Stimulated activated CD8-positive, alpha-beta memory T cell treated with anti-CD3 and anti-CD28 coated beads, Interleukin-12 subunit alpha, Interleukin-12 subunit beta, amount 100 ng/mL, for 4 hours (primary cell): ENCODE measurements around the gene CRIP3.
A peak's percentile ranks its signal among the peaks of the same experiment; 100 is the strongest.

Experiments used
- DNase-seq: peaks from one replicate; pipeline ENCODE4 v3.0.0-alpha.2; 2020; ENCODE audit warnings: low read depth

Gene CRIP3

DNA sequence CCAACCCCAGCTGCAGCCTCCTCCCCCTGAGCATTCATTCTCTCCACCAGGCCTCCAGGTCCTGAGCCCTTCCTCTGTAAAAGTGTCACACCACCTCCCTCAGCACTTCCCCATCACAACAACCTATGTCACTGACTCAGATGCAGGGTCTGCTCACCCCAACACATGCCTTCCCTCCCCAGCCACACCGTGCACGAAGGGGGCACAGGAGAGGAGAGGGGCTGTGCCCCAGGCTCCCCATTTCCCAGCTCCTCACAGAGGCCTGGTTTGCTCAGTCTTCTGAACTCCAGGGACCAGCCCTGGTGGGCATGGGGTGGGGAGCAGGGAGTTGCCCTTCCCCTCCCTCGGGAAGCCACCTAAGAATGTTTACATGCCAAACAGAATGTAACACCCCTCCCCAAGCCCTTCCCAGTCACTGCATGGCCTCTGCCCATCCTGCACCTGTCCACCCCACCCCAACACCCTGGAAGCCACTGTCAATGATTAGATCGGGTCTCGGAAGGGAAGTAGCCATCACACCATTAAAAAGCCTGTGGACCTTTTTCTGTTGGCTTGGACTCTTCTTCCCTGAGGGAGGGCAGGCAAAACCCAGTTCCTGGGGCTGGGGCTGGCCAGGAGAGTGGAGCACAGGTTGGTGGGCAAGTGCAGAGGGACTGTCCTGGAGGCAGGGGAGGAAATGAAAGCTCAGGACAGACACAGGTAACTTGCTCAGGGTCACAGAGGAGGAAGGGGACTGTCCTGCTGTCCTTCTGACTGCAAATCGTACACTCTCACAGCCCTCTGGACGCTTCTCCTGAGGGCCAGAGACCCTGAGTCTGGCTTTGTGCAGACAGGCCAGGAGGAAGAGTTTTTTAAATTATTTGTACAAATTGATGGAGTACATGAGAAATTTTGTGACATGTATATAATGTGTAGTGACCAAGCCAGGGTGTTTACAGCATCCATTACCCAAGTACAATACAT is 20.6 kb downstream of the CRIP3 start:
- DNase-seq = no peak

DNA sequence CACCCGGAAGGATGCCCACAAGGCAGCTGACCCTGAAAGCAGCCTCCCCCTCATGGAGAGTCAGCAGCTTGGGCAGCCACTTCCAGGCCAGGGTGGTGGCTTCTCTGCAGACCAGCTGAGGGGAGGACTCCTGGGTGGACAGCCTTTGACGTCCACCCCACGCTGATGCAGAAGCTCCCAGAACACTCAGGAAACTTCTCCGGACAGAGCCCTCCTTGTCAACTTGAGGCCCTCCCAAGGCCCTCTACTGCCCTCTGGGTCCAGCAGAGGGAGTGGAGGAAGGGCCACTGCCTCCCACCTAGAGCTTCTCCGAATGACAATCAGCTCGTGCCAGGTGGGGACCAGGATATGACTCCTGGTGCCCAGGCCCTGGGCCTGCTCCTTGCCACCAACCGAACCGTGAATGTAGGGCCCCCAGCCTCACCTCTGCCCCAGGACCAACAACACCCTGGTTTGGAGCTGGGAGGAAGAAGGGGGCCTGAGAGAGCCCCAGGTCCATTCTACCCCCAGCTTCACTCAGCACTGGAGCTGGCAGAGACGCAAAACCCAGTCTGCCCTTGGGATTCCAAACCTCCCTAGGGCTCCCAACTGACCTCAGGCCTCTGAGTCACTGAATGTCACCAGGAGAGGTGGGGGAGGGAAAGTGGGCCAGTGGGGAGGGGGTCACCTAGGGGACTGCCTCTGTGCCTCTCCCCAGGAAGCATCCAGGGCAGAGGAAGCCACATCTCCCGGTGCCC is 21.5 kb downstream of the CRIP3 start:
- DNase-seq = no peak

DNA sequence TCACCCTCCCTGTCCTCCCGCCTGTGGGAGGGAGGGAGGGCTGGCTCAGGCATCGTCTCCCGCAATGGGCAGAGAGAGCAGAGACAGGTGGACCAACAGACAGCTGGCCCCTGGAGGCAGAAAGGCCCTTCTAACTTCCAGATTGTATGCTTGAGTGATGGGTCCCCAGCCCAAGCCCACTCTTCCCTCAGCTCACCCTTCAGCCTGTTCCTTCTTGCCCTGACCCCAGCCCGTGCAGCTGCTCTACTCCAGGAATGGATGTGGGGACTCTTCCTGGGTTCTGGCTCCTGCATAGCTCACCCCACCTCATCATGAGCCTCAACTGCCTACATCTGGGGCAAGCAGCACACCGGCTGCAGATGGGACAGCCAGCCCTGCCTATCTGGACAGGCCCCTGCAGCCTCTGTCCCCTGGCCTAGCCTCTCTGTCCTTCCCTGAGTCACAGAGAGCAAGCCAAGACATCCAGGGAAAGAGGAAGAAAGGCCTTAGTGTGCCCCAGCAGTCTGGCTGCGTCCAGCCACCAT is 22.1 kb downstream of the CRIP3 start:
- no peak for DNase-seq

DNA sequence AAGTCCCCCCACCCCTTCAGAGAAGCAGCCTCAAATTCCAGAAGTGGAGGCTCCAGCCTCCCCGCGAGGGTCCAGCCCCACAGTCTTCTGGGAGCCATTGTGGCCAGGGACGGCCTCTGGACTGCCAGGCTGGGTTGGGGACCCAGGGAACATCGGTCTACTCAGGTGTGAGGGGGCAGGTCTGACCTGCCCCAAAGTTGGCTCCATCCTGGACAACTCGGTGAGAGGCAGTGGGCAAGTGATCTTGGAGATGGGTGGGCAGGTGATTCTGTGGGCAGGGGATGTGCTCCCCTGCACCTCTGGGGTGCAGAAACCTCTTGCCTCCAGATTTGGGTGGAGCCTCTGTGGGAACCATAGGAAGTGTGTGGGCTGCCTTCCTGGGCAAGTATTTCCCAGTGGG is 22.8 kb downstream of the CRIP3 start:
- DNase-seq = no peak

DNA sequence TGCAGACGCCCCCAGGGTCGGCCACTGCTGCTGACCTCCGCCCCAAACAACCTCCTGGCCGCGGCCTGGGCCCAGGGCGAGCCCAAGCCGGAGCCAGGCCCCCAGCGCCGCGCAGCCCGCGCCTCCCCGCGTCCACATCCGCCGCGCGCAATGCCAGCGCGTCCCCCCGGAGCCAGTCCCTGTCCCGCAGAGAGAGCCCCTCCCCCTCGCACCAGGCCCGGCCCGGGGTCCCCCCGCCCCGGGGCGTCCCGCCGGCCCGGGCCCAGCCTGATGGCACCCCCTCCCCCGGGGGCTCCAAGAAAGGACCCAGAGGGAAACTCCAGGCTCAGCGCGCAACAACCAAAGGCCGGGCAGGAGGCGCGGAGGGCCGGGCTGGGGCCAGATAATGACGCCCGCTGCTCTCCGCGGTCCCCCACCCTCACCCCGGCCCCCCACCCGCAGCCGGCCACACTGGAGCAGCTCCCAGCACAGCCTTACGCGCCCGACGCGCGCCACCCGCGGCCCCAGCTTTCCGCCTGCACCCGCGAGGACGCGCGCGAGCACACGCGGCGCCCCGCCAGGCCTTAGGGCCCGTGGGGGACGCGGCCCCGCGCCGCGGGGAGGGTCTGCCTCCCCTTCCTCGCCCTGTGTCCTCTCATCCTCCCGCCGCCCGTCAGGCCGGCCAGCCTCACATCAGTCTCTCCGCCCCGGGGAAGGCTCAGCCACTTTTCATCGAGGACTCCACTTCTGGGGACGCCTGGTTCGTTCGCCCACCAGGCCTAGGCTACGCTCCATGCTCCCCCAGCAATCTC is 23.4 kb downstream of the CRIP3 start:
- no peak for DNase-seq

DNA sequence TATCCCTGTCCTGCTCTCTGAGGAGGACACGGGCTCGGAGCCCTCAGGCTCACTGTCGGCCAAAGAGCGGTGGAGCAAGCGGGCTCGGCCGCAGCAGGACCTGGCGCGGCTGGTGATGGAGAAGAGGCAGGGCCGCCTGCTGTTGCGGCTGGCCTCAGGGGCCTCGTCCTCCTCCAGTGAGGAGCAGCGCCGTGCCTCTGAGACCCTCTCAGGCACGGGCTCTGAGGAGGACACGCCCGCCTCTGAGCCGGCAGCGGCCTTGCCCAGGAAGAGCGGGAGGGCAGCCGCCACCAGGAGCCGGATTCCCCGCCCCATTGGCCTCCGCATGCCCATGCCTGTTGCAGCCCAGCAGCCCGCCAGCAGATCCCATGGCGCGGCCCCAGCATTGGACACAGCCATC is 24.7 kb downstream of the CRIP3 start:
- no peak for DNase-seq

DNA sequence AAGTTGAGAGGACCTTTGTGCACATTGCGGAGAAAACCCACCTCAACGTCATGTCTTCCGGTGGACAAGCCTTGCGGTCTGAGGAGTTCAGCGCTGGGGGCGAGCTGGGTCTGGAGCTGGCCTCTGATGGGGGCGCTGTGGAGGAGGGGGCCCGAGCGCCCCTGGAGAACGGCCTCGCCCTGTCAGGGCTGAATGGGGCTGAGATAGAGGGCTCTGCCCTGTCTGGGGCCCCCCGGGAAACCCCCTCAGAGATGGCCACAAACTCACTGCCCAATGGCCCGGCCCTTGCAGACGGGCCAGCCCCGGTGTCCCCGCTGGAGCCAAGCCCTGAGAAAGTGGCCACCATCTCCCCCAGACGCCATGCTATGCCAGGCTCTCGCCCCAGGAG is 25.1 kb downstream of the CRIP3 start:
- DNase-seq = no peak

DNA sequence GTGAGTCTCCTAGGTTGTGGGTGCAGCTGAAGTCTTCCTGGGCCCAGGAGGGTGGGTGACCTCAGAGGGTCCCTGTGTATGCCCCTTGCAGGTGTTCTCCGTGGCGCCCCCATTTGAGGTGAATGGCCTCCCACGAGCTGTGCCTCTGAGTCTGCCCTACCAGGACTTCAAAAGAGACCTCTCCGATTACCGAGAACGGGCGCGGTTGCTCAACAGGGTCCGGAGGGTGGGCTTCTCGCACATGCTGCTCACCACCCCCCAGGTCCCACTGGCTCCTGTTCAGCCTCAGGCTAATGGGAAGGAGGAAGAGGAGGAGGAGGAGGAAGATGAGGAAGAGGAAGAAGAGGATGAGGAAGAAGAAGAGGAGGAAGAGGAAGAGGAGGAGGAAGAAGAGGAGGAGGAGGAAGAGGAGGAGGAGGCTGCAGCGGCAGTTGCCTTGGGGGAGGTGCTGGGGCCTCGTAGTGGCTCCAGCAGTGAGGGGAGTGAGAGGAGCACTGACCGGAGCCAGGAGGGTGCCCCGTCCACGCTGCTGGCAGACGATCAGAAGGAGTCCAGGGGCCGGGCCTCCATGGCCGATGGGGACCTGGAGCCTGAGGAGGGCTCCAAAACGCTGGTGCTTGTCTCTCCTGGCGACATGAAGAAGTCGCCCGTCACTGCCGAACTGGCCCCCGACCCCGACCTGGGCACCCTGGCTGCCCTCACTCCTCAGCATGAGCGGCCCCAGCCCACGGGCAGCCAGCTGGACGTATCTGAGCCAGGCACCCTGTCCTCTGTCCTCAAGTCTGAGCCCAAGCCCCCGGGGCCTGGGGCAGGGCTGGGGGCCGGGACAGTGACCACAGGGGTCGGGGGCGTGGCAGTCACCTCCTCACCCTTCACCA is 25.8 kb downstream of the CRIP3 start:
- no peak for DNase-seq

DNA sequence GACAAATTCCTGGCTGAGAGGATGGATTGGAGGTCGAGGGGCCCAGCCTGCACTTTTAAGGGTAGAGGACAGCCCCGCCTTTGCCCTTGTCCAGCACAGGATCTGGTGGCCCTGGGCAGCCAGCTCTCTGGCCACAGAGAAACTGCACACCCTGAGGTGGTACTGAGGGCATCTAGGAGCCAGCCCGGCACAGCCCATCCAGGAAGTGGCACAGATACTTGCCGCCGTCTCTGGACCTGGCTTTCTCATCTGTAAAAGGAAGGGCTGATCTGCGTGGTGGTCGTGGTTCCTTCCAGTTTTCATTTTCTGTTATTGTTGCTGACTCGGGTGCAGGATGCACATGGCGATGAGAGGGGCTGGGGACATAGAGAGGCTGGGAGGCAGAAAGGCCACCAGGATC is 26.6 kb downstream of the CRIP3 start:
- DNase-seq = no peak

DNA sequence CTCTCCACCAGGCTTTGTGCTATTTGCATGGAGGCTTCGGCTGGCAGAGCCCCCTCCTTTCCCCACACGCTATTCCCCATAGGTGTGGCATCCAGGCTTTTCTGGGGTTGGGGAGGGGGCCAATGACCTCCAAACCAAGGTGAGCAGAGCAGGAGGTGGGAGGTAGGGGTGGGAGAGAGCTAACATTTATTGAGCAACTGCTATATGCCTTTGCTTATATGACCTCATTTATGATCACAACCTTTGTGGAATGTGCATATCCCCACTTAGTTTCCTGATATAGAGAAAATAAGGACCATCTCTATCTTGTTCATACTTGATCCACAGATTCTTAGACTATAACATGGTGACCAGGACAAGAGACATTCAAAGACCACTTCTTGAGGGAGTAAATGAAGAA is 28.4 kb downstream of the CRIP3 start:
- DNase-seq = no peak

DNA sequence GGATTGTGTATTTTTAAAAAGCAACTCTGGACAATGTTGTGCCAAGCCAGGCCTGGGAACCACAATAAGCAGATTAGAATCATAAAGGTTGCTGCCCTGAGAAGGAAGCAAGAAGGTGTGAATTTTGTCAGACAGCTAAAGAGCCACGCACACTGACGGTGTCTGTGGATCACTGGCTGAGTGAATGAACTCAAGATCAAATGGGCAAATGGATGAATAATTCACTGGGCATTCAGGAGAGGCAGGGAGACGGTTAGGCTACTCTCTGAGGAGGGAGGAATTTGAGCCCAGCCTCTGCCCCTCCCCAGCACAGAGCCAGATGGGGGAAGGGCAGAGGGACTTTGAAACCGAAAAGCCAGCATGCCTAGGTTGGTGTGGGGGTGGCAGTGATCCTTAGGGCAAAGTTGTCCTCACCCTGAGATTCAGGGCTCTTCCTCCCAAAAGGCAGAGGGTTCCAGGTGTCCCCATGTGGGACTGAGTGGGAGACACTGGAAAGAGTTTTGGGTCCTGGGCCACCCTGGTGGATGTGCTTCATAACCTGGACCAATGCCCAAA is 30.0 kb downstream of the CRIP3 start:
- DNase-seq = no peak

DNA sequence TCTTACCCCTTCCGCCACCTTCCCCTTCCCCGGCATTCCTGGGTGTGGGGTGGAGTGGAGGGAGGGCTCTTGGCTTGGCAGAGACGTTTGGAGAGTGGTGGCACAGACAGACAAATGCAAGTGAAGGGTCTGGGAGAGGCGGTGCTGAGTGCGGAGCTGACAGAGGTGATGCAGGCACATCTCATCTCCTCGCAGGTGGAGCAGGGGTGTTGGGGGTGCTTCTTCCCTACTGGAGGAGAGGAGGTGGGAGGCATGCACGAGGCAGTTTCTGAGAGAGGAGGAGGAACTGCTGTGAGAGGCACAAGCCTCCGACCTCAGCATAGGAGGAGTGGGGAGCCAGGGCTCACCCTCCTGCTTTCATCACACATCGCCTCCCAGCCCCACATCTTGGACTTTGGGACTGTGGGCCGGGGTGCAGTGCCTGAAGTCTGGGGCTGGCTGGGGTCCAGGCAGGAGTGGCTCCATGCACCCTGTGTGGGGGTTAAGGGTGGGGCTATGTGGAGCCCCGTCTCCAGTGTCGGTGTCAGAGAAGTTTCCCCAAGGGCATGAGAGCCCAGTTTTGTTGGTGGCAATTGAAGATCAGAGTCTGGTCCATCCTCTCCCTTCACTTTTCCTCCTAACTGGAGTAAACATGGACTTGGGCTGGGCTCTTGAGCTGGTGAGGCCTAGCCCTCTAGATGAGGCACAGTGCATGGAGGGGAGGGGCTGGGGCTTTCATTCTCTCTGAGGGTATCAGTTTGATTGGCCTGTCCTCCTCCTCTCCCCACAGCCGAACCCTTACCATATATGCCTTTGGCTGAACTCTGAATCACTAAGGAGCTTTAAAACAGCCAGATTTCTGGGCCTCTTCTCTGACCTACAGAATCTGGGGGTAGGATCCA is 30.7 kb downstream of the CRIP3 start:
- no peak for DNase-seq

DNA sequence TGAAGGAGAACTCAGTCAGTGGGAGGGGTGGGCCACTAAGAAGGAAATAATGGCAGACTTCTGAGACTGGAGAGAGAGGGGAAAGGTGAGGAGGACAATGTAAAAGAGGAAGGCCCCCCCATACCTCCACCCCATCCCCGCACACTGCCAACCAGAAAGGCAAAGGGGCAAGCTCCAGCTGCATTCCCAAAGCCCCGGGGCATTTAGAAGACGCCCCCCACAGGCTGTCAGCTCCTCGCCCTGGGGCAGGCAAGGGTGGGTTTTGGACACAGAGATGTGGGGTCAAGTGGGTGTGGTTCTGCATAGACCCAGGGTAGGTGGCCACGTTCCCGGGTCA is 31.4 kb downstream of the CRIP3 start:
- no peak for DNase-seq

DNA sequence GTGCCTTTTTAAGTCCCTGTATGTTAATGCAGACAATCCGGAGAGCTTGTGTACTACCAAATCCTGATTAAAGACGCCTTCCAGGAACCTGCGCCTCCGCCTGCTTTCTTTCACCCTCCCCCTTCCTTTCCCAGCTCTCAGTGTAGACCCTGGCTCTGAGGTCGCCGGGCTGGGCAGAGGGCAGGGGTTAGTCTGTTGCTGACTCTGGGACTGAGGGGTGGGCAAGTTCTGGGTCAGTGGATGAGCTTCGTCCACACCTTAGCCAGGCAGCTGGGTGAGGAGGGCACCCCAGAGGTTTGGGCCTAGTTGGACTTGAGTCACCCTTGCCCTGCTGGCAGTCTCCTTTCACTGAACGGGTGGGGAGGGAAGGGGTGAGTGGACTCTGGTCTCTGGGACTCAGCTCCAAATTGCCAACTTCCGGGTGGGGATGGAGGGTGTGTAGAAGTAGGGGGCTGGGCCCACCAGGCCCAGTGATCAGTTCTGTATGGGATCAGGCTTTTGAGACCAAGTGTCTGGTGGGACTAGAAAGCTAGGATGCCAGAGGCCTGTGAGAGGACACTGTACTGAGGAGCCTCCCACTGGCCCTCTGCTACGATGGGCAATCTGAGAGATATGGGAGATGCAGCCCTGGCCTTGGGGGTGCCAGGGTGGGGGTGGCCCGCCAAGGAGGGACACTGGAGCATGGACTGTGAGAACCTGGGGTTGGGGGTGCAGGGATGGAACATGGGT is 31.9 kb downstream of the CRIP3 start:
- no peak for DNase-seq

DNA sequence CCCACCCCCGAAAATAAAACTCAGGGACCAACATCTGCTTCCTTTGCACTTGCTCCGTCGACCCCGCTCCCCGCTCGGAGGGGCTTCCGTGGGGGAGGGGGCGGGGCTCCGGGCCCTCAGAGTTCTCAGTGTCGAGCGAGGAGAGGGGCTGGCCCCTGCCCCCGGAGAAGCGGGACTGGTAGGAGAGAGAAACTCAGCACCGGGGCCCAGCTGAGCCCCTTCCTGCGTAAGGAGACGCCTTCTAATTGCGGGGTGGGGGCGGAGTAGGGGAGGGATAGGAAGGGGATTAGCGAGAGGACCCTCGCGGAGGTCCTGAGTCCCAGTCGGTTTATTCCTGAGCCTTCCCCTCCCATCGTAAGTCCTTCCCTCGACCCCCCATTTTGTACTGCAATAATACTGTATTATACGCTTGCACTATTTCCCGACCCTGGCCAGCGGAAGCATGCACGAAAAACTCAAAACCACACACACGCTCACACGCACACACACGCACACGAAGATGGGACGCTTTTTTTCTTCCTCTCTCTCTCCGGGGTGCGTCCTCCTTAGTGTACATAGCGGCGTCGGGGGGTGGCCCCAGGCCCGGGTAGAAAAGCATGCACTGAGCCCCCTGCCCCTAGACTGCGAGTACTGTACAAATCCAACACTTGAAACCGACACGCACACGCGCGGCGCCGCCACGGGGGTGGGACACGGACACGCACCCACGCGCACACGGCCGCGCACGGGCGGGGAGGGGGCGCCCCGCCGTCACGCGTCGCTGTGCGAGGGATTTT is 32.6 kb downstream of the CRIP3 start:
- no peak for DNase-seq

DNA sequence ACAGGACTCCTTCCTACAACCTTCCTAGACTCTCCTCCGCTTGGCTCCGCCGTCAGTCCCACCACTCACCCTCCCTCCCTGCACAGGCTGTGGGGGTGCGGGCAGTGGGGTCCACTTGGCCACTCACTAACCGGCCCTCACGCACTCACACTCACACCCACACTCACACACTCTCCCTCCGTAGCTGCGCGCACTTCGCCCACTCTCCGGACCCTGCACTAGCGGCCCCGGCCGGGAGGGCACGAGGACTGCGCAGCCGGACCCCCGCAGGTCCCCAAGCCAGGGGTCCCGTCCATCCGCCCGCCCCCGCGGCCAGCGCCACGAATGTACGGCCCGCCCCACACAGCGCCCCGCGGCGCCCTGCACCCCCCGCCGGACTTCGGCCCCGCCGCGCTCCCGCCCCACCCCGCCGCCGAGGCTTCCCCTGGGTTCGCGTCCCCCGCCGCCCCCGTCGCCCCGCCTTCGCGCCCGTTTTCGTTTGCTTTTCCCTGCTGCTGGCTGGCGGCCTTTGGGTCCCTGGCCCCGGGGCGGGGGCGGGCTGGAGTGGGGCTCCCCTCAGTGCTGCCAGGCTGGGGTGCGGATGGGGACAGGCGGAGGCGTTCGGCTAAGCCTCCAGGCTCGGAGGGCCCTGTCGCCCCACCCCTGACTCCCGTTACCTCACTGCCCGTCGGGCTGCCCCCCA is 33.6 kb downstream of the CRIP3 start:
- DNase-seq = peak; percentile 14

DNA sequence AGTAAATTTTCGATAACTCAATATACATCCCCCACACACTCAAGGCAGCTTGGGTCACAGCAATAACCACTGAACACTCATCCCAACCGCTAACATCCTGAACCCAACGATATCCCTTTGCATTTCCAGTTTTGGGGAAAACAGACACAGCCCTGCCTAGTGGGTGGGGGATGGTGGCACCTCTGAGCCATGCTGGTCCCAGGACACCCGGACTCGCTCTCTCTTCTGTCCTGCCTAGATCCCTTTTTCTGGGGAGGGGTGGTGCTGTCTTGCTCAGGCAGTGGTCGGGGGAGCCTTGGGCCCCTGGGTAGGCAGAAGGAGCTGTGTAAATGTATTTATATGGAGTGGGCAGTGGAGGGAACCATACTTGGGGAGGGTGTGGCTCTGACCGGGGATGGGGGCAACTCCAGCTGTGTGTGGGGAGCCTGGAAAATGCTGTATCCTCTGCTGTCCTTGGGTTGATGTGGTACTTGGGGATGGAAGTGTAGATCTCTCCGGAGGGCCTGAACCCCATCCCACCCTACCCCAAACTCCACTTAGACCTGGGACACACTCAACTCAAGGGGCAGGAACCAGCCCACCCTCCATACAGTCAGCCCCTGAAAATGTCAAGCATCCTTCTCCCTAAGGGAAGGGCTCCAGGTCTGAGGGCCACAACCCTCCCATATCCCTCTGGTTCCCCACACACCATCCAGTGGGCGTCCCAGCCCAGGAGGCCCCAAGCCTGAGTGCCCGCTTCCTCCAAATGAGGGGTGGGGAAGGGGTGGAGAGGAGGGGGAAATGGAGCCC is 34.3 kb downstream of the CRIP3 start:
- DNase-seq = no peak
